ENCODE data around the gene POU2F1.

DNA sequence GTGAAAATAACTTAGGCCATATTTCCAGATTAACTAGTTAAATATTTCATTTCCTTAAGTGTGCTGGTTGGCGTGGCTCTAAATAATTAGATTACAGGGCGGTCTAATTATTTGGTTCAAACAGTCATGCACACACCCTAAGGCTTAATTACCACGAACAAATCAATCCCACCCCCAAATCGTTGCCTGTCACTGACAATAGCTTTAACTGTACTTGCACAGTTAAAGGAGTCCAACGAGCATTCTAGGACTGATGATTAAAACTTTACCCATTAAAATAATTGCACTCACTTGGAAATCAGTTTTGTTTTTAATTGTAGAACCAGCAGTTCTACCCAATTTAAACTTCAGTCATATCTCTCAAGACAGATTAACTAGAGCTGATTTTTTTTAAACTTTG, 1.5 kb upstream of the POU2F1 start:
- TF ChIP-seq POLR2A (IDR thresholded peaks at IDR 0.05): no peak
- TF ChIP-seq, protein P1, sequence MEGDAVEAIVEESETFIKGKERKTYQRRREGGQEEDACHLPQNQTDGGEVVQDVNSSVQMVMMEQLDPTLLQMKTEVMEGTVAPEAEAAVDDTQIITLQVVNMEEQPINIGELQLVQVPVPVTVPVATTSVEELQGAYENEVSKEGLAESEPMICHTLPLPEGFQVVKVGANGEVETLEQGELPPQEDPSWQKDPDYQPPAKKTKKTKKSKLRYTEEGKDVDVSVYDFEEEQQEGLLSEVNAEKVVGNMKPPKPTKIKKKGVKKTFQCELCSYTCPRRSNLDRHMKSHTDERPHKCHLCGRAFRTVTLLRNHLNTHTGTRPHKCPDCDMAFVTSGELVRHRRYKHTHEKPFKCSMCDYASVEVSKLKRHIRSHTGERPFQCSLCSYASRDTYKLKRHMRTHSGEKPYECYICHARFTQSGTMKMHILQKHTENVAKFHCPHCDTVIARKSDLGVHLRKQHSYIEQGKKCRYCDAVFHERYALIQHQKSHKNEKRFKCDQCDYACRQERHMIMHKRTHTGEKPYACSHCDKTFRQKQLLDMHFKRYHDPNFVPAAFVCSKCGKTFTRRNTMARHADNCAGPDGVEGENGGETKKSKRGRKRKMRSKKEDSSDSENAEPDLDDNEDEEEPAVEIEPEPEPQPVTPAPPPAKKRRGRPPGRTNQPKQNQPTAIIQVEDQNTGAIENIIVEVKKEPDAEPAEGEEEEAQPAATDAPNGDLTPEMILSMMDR (IDR thresholded peaks at IDR 0.05): no peak

All from sigmoid colon (tissue), 3 donors.